CD4-positive, alpha-beta T cell (primary cell): Measurements from ENCODE around the gene TSKS. TPM values are rescaled to one million over a fixed set of nuclear protein-coding genes. Genes with fewer than 3 reads are reported as not detected.

Experiments
- ATAC-seq: fragments of 200-7000 bp; cut with Tn5 transposase; one replicate; pipeline ENCODE4 v1.10.0; 2022; ENCODE audit warnings: mild to moderate bottlenecking; ENCODE audit not compliant: poor library complexity
- CTCF ChIA-PET: fragments of 350-600 bp; sonication (Branson Sonifier 250); formaldehyde crosslinking; loops from one replicate; lab custom pipeline; 2021; ENCODE audit warnings: antibody characterized with exemption, inconsistent platforms; lab: Charles Lee
- POLR2A ChIA-PET: fragments of 350-600 bp; sonication (Branson Sonifier 250); formaldehyde crosslinking; loops from one replicate; lab custom pipeline; 2021; ENCODE audit warnings: antibody characterized with exemption, inconsistent platforms; lab: Charles Lee
- DNase-seq, 14 experiments: peaks; one replicate each; pipeline ENCODE4 v3.0.0-alpha.2; 2013 to 2020; ENCODE audit warnings: mixed read lengths in 2 of 14
- H3K27ac ChIP-seq, 2 donors: one replicate each; pipeline versions ENCODE4 v1.5.1 to v1.7.0; 2013; ENCODE audit warnings: low read length in 2 of 2, low read depth in 1 of 2, mild to moderate bottlenecking in 1 of 2
- H3K27me3 ChIP-seq, 2 experiments: 1 replicate in 1 of 2; 2 replicates in 1 of 2; pipeline versions ENCODE4 v1.6.1 to v1.7.0; 2013; ENCODE audit warnings: low read length in 2 of 2, control low read depth in 1 of 2, mild to moderate bottlenecking in 1 of 2, moderate library complexity in 1 of 2; ENCODE audit not compliant: insufficient read depth in 2 of 2, control insufficient read depth in 1 of 2
- H3K36me3 ChIP-seq: one replicate; pipeline ENCODE4 v1.6.1; 2013; ENCODE audit warnings: low read length, control low read depth; ENCODE audit not compliant: insufficient read depth
- H3K4me1 ChIP-seq: one replicate; pipeline ENCODE4 v1.6.1; 2013; ENCODE audit warnings: low read length, control low read depth; ENCODE audit not compliant: insufficient read depth
- H3K4me3 ChIP-seq: one replicate; pipeline ENCODE4 v1.5.1; 2013; ENCODE audit warnings: mild to moderate bottlenecking, low read length, moderate library complexity
- H3K9me3 ChIP-seq, 2 experiments: 1 replicate in 1 of 2; 2 replicates in 1 of 2; pipeline versions ENCODE4 v1.6.1 to v1.7.0; 2013; ENCODE audit warnings: low read length in 2 of 2, mild to moderate bottlenecking in 2 of 2, control low read depth in 1 of 2, moderate library complexity in 1 of 2; ENCODE audit not compliant: control insufficient read depth in 1 of 2, insufficient read depth in 1 of 2
- H3K27ac Mint-ChIP-seq: one replicate; pipeline ENCODE4 v1.8.0; 2020; ENCODE audit warnings: mixed read lengths
- H3K27me3 Mint-ChIP-seq: one replicate; pipeline ENCODE4 v1.8.0; 2021; ENCODE audit warnings: mixed read lengths
- H3K36me3 Mint-ChIP-seq: one replicate; pipeline ENCODE4 v1.8.0; 2021; ENCODE audit warnings: low read depth, mixed read lengths
- H3K4me1 Mint-ChIP-seq: one replicate; pipeline ENCODE4 v1.8.0; 2021; ENCODE audit warnings: low read depth, mixed read lengths
- H3K4me3 Mint-ChIP-seq: one replicate; pipeline ENCODE4 v1.8.0; 2020; ENCODE audit warnings: mild to moderate bottlenecking, mixed read lengths
- H3K9me3 Mint-ChIP-seq: one replicate; pipeline ENCODE4 v1.8.0; 2020; ENCODE audit warnings: mixed read lengths
- CTCF ChIP-seq: fragments of 200-600 bp; IDR thresholded peaks from one replicate; pipeline ENCODE4 v1.8.0; 2022; ENCODE audit warnings: antibody characterized with exemption, mild to moderate bottlenecking
- intact Hi-C, 2 experiments: fragments of 100-400 bp; cut with DNase I in 1 of 2; cut with micrococcal nuclease in 1 of 2; formaldehyde crosslinking; loops; one replicate each; pipeline versions ENCODE4 v1.15.1 to v1.9.0; 2023 to 2025; cut with DNase I, micrococcal nuclease
- total RNA-seq, 174 experiments: library from RNA in 2 of 174; stranded (reverse) in 2 of 174; gene quantifications; one replicate each; pipeline ENCODE4 v1.2.3 and lab custom pipeline; 2021 to 2026

The TSKS gene
- total RNA-seq, 2 experiments from 2014 or later = 2.1 to 2.9 TPM

GRCh38 chr19:49781394-49781793, 18.3 kb upstream of the TSKS start:
- H3K27ac ChIP-seq = no peak overlapping the region
- Mint-ChIP-seq H3K4me3 (no peak overlapping the region), H3K27ac (no peak overlapping the region)

GRCh38 chr19:49780861-49781260, 17.8 kb upstream of the TSKS start:
- Mint-ChIP-seq H3K27ac (no peak overlapping the region), H3K4me3 (no peak overlapping the region), H3K36me3 (peaks cover 53% of the 10 kb centered on the region), H3K9me3 (no peaks in the 10 kb centered on the region), H3K27me3 (no peaks in the 10 kb centered on the region), H3K4me1 (peaks cover 10% of the 10 kb centered on the region)
- ChIA-PET CTCF (no interaction called here), POLR2A (interaction anchor here (1.2 kb wide), 1 partner anchor 15 kb away, joined by 3 read pairs; no protein-coding TSS in a partner anchor)
- Histone ChIP-seq H3K9me3 (no peaks in the 10 kb centered on the region), H3K36me3 (peaks cover 32% of the 10 kb centered on the region), H3K4me3 (no peak overlapping the region), H3K4me1 (peaks cover 2% of the 10 kb centered on the region), H3K27ac (no peak overlapping the region), H3K27me3 (no peaks in the 10 kb centered on the region)
- TF ChIP-seq CTCF = no peak
- no peak for ATAC-seq
- DNase-seq = no peak
- intact Hi-C loops = no loop called here

More at GRCh38 chr19:49781394-49781793, 18.3 kb upstream of the TSKS start:
- intact Hi-C loops = no loop called here
- H3K9me3 ChIP-seq = no peaks in the 10 kb centered on the region
- Mint-ChIP-seq H3K4me1 (peaks cover 10% of the 10 kb centered on the region), H3K9me3 (no peaks in the 10 kb centered on the region), H3K27me3 (no peaks in the 10 kb centered on the region), H3K36me3 (peaks cover 56% of the 10 kb centered on the region)
- peaks cover 34% of the 10 kb centered on the region for H3K36me3 ChIP-seq
- TF ChIP-seq CTCF = no peak
- ATAC-seq (no peak), DNase-seq (no peak)
- ChIA-PET POLR2A (no interaction called here), CTCF (no interaction called here)
- no peaks in the 10 kb centered on the region for H3K27me3 ChIP-seq
- H3K4me3 ChIP-seq = no peak overlapping the region
- no peaks in the 10 kb centered on the region for H3K4me1 ChIP-seq

GRCh38 chr19:49779731-49780555, 16.8 kb upstream of the TSKS start:
- Mint-ChIP-seq H3K27ac (no peak overlapping the region), H3K9me3 (no peaks in the 10 kb centered on the region), H3K4me3 (no peak overlapping the region), H3K27me3 (no peaks in the 10 kb centered on the region), H3K36me3 (peaks cover 47% of the 10 kb centered on the region), H3K4me1 (peaks cover 10% of the 10 kb centered on the region)
- Histone ChIP-seq H3K4me1 (peaks cover 2% of the 10 kb centered on the region), H3K27ac (no peak overlapping the region), H3K9me3 (no peaks in the 10 kb centered on the region), H3K36me3 (peaks cover 27% of the 10 kb centered on the region), H3K27me3 (no peaks in the 10 kb centered on the region), H3K4me3 (no peak overlapping the region)
- ATAC-seq = no peak
- no peak for TF ChIP-seq CTCF
- POLR2A ChIA-PET = interaction anchor here (1.2 kb wide), 1 partner anchor 14 kb away, joined by 3 read pairs; no protein-coding TSS in a partner anchor
- intact Hi-C loops = no loop called here
- CTCF ChIA-PET = no interaction called here
- peak in 1 of 14 experiments; percentile 15 for DNase-seq
